ENCODE measurements around the gene FGF14. TPM values are rescaled to one million over a fixed set of nuclear protein-coding genes. Genes with fewer than 3 reads are reported as not detected.

Gene FGF14
- total and polyA plus RNA-seq, 5 donors from 2014 or later: 0.09 TPM; not detected in 4

DNA sequence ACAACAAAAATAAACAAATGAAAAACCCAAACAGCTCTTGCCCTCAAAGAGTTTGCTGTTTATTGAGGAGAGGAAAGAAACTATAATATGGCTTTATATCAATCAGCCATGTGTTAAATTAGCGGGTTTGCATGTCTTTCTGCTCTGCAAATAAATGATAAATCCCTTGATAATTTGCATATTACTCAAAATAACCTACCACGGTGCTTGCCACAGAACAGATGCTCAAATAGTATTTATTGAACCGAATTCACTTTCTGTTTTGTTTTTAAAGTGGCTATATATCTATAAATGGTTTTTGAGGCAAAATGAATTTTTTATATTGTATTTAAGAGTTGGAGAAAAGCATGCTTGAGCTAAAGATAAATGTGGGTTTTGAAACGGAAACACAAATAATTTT, 521.3 kb downstream of the FGF14 start:
- Mint-ChIP-seq H3K36me3 (no peaks in the 10 kb centered on the region), H3K9me3 (peaks cover 0 to 2% (median 0%) of the 10 kb centered on the region in 7 donors), H3K27me3 (peaks cover 4% of the 10 kb centered on the region), H3K27ac (no peak overlapping the region), H3K4me1 (no peaks in the 10 kb centered on the region), H3K4me3 (peak overlapping the region in 1 of 4 donors; percentile 74)
- Histone ChIP-seq H3K36me3 (ENCODE audit: control insufficient read depth, insufficient read depth, low read length) (no peaks in the 10 kb centered on the region), H3K27me3 (ENCODE audit: control insufficient read depth, insufficient read depth, low read length) (no peaks in the 10 kb centered on the region), H3K9me3 (ENCODE audit: control insufficient read depth in 2 of 2, low read length in 2 of 2) (no peaks in the 10 kb centered on the region), H3K4me3 (ENCODE audit: low read depth, low read length) (no peak overlapping the region), H3K4me1 (ENCODE audit: control insufficient read depth, insufficient read depth, low read length, poor library complexity, severe bottlenecking) (no peaks in the 10 kb centered on the region), H3K27ac (ENCODE audit: insufficient read depth, low read length, poor library complexity, severe bottlenecking) (no peak overlapping the region)
- ATAC-seq (ENCODE audit: low read depth in 2 of 2) (no peak), DNase-seq (no peak)

DNA sequence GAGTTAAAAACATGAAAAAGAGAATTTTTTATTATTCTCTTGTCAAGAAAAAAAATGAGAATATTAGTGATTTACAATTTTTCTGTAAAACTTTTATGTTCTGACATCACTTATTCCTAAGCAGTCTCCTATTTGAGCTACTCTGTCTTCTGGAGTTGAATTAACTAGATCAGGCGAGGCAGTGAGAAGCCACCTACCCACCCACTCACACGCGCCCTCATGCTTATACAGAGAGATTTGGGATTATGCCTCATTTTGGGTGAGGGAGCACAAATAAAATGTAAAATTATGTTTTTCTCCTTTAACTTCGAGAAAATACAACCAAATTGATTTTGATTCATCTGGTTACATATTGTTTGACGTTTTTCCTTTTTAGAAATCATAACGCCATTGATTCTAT, 524.9 kb downstream of the FGF14 start:
- Histone ChIP-seq H3K27ac (ENCODE audit: insufficient read depth, low read length, poor library complexity, severe bottlenecking) (no peak overlapping the region), H3K9me3 (ENCODE audit: control insufficient read depth in 2 of 2, low read length in 2 of 2) (no peaks in the 10 kb centered on the region), H3K4me3 (ENCODE audit: low read depth, low read length) (no peak overlapping the region), H3K4me1 (ENCODE audit: control insufficient read depth, insufficient read depth, low read length, poor library complexity, severe bottlenecking) (no peaks in the 10 kb centered on the region), H3K36me3 (ENCODE audit: control insufficient read depth, insufficient read depth, low read length) (no peaks in the 10 kb centered on the region), H3K27me3 (ENCODE audit: control insufficient read depth, insufficient read depth, low read length) (no peaks in the 10 kb centered on the region)
- H3K27ac Mint-ChIP-seq: no peak overlapping the region
- DNase-seq: no peak
- ATAC-seq (ENCODE audit: low read depth in 2 of 2): no peak
- H3K4me1 Mint-ChIP-seq: no peaks in the 10 kb centered on the region
- H3K27me3 Mint-ChIP-seq: peaks cover 4% of the 10 kb centered on the region
- H3K9me3 Mint-ChIP-seq: peaks cover 0 to 2% (median 0%) of the 10 kb centered on the region in 7 donors
- H3K4me3 Mint-ChIP-seq: no peak overlapping the region
- H3K36me3 Mint-ChIP-seq: no peaks in the 10 kb centered on the region

DNA sequence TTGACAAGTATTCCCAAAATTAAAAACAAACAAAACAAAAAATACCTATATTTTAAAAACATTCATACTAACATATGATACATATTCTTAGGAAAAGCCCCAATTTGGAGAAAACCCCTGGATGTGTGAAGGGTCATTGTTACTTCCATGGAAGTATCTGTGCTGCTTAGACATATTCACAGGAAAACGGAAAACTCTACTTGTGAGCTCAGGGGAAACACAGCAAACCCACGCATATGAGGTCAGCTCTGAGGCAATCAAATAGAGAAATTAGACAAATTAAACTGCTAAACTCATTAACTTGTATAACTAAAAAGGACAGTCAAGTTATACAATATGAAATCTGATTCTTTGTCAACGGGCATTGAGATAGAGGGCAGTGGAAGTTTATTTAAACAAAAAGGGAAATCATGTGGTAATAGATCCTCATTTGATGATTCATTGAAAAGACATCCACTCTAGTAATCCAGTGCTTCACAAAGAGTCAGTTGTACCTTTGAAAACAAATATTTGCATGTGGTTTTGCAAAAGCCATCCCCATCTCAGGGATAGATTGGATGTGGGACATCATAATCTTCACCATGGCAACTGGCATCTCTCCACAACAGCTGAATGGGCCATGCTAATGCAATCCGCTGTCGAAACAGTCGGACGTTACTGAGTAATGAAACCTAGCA, 526.0 kb downstream of the FGF14 start:
- DNase-seq: no peak
- no peaks in the 10 kb centered on the region for H3K4me1 ChIP-seq (ENCODE audit: control insufficient read depth, insufficient read depth, low read length, poor library complexity, severe bottlenecking)

DNA sequence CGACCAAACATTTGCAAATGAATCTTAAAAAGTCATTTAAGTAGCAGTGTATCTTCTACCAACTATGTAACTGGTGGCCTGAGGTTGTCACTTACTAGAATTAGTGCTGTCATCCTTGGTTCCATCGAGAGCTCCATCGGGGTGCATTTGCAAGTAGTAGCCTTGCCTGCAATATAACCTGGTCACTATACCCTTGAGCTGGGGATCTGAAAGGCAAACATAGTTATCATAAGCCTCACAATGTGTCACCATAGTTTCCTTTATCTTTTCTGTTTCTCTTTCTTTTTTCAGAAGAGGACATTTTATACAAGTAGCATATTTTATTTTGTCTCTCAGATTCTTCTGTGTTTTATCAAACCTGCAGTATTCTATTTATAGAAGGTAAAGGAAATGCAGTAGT, 526.8 kb downstream of the FGF14 start:
- Histone ChIP-seq H3K27ac (ENCODE audit: insufficient read depth, low read length, poor library complexity, severe bottlenecking) (no peak overlapping the region), H3K27me3 (ENCODE audit: control insufficient read depth, insufficient read depth, low read length) (no peaks in the 10 kb centered on the region), H3K4me3 (ENCODE audit: low read depth, low read length) (no peak overlapping the region), H3K36me3 (ENCODE audit: control insufficient read depth, insufficient read depth, low read length) (no peaks in the 10 kb centered on the region), H3K4me1 (ENCODE audit: control insufficient read depth, insufficient read depth, low read length, poor library complexity, severe bottlenecking) (no peaks in the 10 kb centered on the region), H3K9me3 (ENCODE audit: control insufficient read depth in 2 of 2, low read length in 2 of 2) (no peaks in the 10 kb centered on the region)
- ATAC-seq (ENCODE audit: low read depth in 2 of 2) (no peak), DNase-seq (no peak)
- H3K9me3 Mint-ChIP-seq: peaks cover 0 to 2% (median 0%) of the 10 kb centered on the region in 7 donors
- no peak overlapping the region for H3K27ac Mint-ChIP-seq
- no peaks in the 10 kb centered on the region for H3K4me1 Mint-ChIP-seq
- H3K27me3 Mint-ChIP-seq: peaks cover 4% of the 10 kb centered on the region
- H3K4me3 Mint-ChIP-seq: no peak overlapping the region
- no peaks in the 10 kb centered on the region for H3K36me3 Mint-ChIP-seq

More for the DNA sequence above, 526.0 kb downstream of the FGF14 start:
- no peak overlapping the region for H3K4me3 Mint-ChIP-seq
- H3K9me3 Mint-ChIP-seq: peaks cover 0 to 2% (median 0%) of the 10 kb centered on the region in 7 donors
- Histone ChIP-seq H3K9me3 (ENCODE audit: control insufficient read depth in 2 of 2, low read length in 2 of 2) (no peaks in the 10 kb centered on the region), H3K27me3 (ENCODE audit: control insufficient read depth, insufficient read depth, low read length) (no peaks in the 10 kb centered on the region), H3K36me3 (ENCODE audit: control insufficient read depth, insufficient read depth, low read length) (no peaks in the 10 kb centered on the region), H3K4me3 (ENCODE audit: low read depth, low read length) (no peak overlapping the region), H3K27ac (ENCODE audit: insufficient read depth, low read length, poor library complexity, severe bottlenecking) (no peak overlapping the region)
- no peak for ATAC-seq (ENCODE audit: low read depth in 2 of 2)
- H3K27ac Mint-ChIP-seq: no peak overlapping the region
- no peaks in the 10 kb centered on the region for H3K4me1 Mint-ChIP-seq
- peaks cover 4% of the 10 kb centered on the region for H3K27me3 Mint-ChIP-seq
- no peaks in the 10 kb centered on the region for H3K36me3 Mint-ChIP-seq

DNA sequence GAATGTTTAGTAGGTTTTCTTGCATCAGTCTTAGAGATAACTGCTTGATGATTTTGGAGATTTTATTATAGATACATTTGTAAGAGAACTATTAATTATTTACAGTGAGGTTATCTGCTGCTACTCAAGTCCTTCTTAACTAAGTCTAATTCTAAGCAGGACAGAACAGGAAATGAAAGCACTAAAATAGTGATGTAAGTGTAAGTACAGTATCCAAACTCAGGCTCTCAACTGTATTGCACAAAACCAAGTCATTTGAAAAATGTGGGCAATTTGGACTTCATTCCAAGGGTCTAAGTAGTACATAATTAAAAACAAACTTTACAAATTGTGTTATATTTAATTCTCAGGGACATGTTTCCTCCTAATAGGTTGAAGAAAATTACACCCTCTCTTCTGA, 532.3 kb downstream of the FGF14 start:
- H3K36me3 ChIP-seq (ENCODE audit: control insufficient read depth, insufficient read depth, low read length): no peaks in the 10 kb centered on the region
- H3K9me3 Mint-ChIP-seq: no peaks in the 10 kb centered on the region
- H3K9me3 ChIP-seq (ENCODE audit: control insufficient read depth in 2 of 2, low read length in 2 of 2): no peaks in the 10 kb centered on the region
- H3K27ac Mint-ChIP-seq: no peak overlapping the region
- no peaks in the 10 kb centered on the region for H3K27me3 Mint-ChIP-seq
- H3K4me3 ChIP-seq (ENCODE audit: low read depth, low read length): no peak overlapping the region
- no peak overlapping the region for H3K27ac ChIP-seq (ENCODE audit: insufficient read depth, low read length, poor library complexity, severe bottlenecking)
- no peaks in the 10 kb centered on the region for H3K4me1 ChIP-seq (ENCODE audit: control insufficient read depth, insufficient read depth, low read length, poor library complexity, severe bottlenecking)
- no peaks in the 10 kb centered on the region for H3K36me3 Mint-ChIP-seq
- ATAC-seq (ENCODE audit: low read depth in 2 of 2) (no peak), DNase-seq (no peak)
- H3K27me3 ChIP-seq (ENCODE audit: control insufficient read depth, insufficient read depth, low read length): no peaks in the 10 kb centered on the region
- no peaks in the 10 kb centered on the region for H3K4me1 Mint-ChIP-seq
- H3K4me3 Mint-ChIP-seq: no peak overlapping the region

DNA sequence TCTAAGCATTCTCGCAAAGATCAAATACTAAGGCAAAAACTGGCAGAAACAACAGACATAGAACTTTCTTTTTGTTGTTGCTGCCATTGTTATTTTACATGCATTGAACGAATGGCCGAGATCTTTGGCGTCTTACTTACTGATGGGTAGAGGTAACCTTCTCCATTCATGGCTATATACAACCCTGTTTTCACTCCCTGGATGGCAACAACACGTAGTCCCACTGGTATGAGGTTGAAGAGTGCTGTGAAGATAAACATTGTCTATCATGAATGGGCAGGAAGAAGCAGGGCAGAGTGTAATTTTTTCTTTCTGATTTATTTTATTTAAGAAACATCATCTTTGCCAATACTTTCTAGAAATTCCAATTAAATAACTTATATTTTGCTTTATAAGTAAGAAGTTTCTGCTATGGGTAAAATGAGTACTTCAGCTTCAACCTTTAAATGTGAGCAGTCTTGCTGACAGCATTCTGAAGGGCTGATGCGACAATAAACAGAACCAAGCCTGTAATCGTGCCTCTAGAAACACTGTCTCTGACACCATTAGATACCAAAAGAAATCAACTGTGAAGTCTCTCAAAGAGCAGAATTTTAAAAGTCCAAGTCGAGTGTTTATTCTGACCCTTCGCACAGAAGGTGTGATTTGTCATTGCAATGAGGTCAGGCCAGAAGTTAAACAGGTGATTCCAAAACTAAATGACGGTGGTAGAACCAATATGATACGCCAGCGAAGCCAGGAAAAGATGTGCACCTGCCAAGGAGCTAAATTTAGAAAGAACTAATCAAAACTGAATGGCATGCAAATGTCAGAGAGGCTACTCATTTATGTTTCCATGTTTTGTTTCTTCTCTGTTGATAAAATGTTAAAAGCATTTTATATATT, 533.0 kb downstream of the FGF14 start:
- Histone ChIP-seq H3K9me3 (ENCODE audit: control insufficient read depth in 2 of 2, low read length in 2 of 2) (no peaks in the 10 kb centered on the region), H3K4me3 (ENCODE audit: low read depth, low read length) (no peak overlapping the region), H3K4me1 (ENCODE audit: control insufficient read depth, insufficient read depth, low read length, poor library complexity, severe bottlenecking) (no peaks in the 10 kb centered on the region), H3K27me3 (ENCODE audit: control insufficient read depth, insufficient read depth, low read length) (no peaks in the 10 kb centered on the region), H3K27ac (ENCODE audit: insufficient read depth, low read length, poor library complexity, severe bottlenecking) (no peak overlapping the region), H3K36me3 (ENCODE audit: control insufficient read depth, insufficient read depth, low read length) (no peaks in the 10 kb centered on the region)
- no peak overlapping the region for H3K4me3 Mint-ChIP-seq
- H3K4me1 Mint-ChIP-seq: no peaks in the 10 kb centered on the region
- DNase-seq: no peak
- H3K27ac Mint-ChIP-seq: no peak overlapping the region
- no peaks in the 10 kb centered on the region for H3K27me3 Mint-ChIP-seq
- H3K36me3 Mint-ChIP-seq: no peaks in the 10 kb centered on the region
- H3K9me3 Mint-ChIP-seq: no peaks in the 10 kb centered on the region
- ATAC-seq (ENCODE audit: low read depth in 2 of 2): no peak

DNA sequence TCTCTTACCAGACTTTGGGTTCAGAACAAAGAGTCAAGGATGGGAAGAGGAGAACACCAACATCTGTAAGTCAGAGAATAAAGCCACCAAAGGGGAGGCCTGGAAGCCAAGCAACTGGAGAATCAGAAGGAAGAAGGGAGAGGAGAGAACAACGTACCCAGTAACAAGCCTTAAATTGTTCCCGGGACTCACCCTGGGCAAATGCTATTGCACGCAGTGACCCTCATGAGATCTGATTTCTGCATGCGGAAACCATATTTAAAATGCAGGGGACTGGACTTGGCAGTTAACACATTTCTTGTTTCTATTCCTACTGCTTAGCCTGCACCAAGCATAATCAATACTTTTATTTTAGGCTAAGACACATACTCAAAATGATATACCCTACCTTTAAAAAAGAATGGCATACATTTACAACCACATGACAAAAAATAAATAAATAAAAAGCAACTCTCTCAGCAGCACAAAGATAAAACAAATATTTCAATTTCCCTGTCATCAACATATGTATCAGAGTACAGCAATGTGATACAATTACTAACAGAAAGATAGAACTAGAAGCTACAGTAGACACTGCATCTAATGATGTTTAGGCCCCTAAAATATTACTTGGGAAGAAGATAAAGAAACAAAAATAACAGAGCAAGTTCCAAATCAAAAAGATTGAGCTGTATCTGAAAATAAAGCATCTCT, 534.8 kb downstream of the FGF14 start:
- Mint-ChIP-seq H3K4me1 (no peaks in the 10 kb centered on the region), H3K36me3 (no peaks in the 10 kb centered on the region), H3K27me3 (no peaks in the 10 kb centered on the region), H3K9me3 (no peaks in the 10 kb centered on the region), H3K27ac (no peak overlapping the region), H3K4me3 (no peak overlapping the region)
- H3K27me3 ChIP-seq (ENCODE audit: control insufficient read depth, insufficient read depth, low read length): no peaks in the 10 kb centered on the region
- no peak for DNase-seq
- no peaks in the 10 kb centered on the region for H3K4me1 ChIP-seq (ENCODE audit: control insufficient read depth, insufficient read depth, low read length, poor library complexity, severe bottlenecking)
- H3K4me3 ChIP-seq (ENCODE audit: low read depth, low read length): no peak overlapping the region
- no peak for ATAC-seq (ENCODE audit: low read depth in 2 of 2)
- no peaks in the 10 kb centered on the region for H3K9me3 ChIP-seq (ENCODE audit: control insufficient read depth in 2 of 2, low read length in 2 of 2)
- H3K36me3 ChIP-seq (ENCODE audit: control insufficient read depth, insufficient read depth, low read length): no peaks in the 10 kb centered on the region
- no peak overlapping the region for H3K27ac ChIP-seq (ENCODE audit: insufficient read depth, low read length, poor library complexity, severe bottlenecking)
